Measurements from ENCODE around the gene TSN.

- TF ChIP-seq, protein P1, sequence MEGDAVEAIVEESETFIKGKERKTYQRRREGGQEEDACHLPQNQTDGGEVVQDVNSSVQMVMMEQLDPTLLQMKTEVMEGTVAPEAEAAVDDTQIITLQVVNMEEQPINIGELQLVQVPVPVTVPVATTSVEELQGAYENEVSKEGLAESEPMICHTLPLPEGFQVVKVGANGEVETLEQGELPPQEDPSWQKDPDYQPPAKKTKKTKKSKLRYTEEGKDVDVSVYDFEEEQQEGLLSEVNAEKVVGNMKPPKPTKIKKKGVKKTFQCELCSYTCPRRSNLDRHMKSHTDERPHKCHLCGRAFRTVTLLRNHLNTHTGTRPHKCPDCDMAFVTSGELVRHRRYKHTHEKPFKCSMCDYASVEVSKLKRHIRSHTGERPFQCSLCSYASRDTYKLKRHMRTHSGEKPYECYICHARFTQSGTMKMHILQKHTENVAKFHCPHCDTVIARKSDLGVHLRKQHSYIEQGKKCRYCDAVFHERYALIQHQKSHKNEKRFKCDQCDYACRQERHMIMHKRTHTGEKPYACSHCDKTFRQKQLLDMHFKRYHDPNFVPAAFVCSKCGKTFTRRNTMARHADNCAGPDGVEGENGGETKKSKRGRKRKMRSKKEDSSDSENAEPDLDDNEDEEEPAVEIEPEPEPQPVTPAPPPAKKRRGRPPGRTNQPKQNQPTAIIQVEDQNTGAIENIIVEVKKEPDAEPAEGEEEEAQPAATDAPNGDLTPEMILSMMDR (IDR thresholded peaks at IDR 0.05): no peak
- no peak for TF ChIP-seq ZFX (IDR thresholded peaks at IDR 0.05; ENCODE audit: borderline replicate concordance)
Observed at GRCh38 chr2:121741450-121741849, 14.0 kb upstream of the TSN start.

All from 22Rv1 (cell line).